Ishikawa (cell line): Measurements from ENCODE around the gene MRPS22.

Experiments used
- CEBPB ChIP-seq: IDR thresholded peaks from 2 replicates; pipeline ENCODE4 v1.6.1; 2012
- CREB1 ChIP-seq: IDR thresholded peaks from 2 replicates; pipeline ENCODE4 v1.6.1; 2012; ENCODE audit warnings: low read depth
- EGR1 ChIP-seq: IDR thresholded peaks from 2 replicates; pipeline ENCODE4 v1.6.1; 2012
- EP300 ChIP-seq: IDR thresholded peaks from 2 replicates; pipeline ENCODE4 v1.6.1; 2012; ENCODE audit warnings: borderline replicate concordance
- FOXM1 ChIP-seq: IDR thresholded peaks from 2 replicates; pipeline ENCODE4 v1.6.1; 2012; ENCODE audit warnings: low read depth, borderline replicate concordance
- MAX ChIP-seq: IDR thresholded peaks from 2 replicates; pipeline ENCODE4 v1.6.1; 2012
- NFIC ChIP-seq: IDR thresholded peaks from 2 replicates; pipeline ENCODE4 v1.6.1; 2012
- RAD21 ChIP-seq: IDR thresholded peaks from 2 replicates; pipeline ENCODE4 v1.6.1; 2012; ENCODE audit warnings: low read depth
- REST ChIP-seq: IDR thresholded peaks from 2 replicates; pipeline ENCODE4 v1.6.1; 2012; ENCODE audit warnings: low read depth, mild to moderate bottlenecking
- TAF1 ChIP-seq: IDR thresholded peaks from 2 replicates; pipeline ENCODE4 v1.6.1; 2012; ENCODE audit warnings: low read depth, mild to moderate bottlenecking
- TCF12 ChIP-seq: IDR thresholded peaks from 2 replicates; pipeline ENCODE4 v1.6.1; 2012; ENCODE audit warnings: low read depth
- TEAD4 ChIP-seq: IDR thresholded peaks from 2 replicates; pipeline ENCODE4 v1.6.1; 2012
- USF1 ChIP-seq: IDR thresholded peaks from 2 replicates; pipeline ENCODE4 v1.6.1; 2012
- YY1 ChIP-seq: IDR thresholded peaks from 2 replicates; pipeline ENCODE4 v1.6.1; 2012; ENCODE audit warnings: low read depth
- ZBTB7A ChIP-seq: IDR thresholded peaks from 2 replicates; pipeline ENCODE4 v1.6.1; 2012; ENCODE audit warnings: low read depth

Gene MRPS22

GRCh38 chr3:139324456-139324855 lies 19.4 kb upstream of the MRPS22 start:
- TF ChIP-seq CREB1 = no peak
- no peak for TF ChIP-seq USF1
- no peak for TF ChIP-seq TAF1
- no peak for TF ChIP-seq ZBTB7A
- no peak for TF ChIP-seq FOXM1
- TF ChIP-seq REST = no peak
- TF ChIP-seq RAD21 = no peak
- TF ChIP-seq EP300 = no peak

GRCh38 chr3:139325551-139325950 lies 18.3 kb upstream of the MRPS22 start:
- TF ChIP-seq TCF12 (no peak), NFIC (no peak), TAF1 (no peak), TEAD4 (no peak), MAX (no peak), REST (no peak), EGR1 (no peak), CREB1 (no peak), ZBTB7A (no peak), EP300 (no peak), USF1 (no peak), FOXM1 (no peak), RAD21 (no peak), CEBPB (no peak), YY1 (no peak)

- TF ChIP-seq MAX = no peak
Measured at GRCh38 chr3:139326131-139326530, 17.7 kb upstream of the MRPS22 start.

- TF ChIP-seq USF1 = no peak
- no peak for TF ChIP-seq FOXM1
- no peak for TF ChIP-seq CEBPB
- TF ChIP-seq ZBTB7A = no peak
- TF ChIP-seq CREB1 = no peak
- no peak for TF ChIP-seq EP300
- TF ChIP-seq MAX = no peak
- no peak for TF ChIP-seq NFIC
- TF ChIP-seq EGR1 = no peak
- no peak for TF ChIP-seq YY1
- no peak for TF ChIP-seq TEAD4
- no peak for TF ChIP-seq TAF1
Measured at GRCh38 chr3:139326707-139327106, 17.1 kb upstream of the MRPS22 start.

GRCh38 chr3:139327231-139327630 lies 16.6 kb upstream of the MRPS22 start:
- TF ChIP-seq ZBTB7A (no peak), CEBPB (no peak), FOXM1 (no peak), EGR1 (no peak), EP300 (no peak), TAF1 (no peak), USF1 (no peak), REST (no peak), TEAD4 (no peak), NFIC (no peak), YY1 (no peak), MAX (no peak), TCF12 (no peak), CREB1 (no peak), RAD21 (no peak)
